GM21526 (cell line): ENCODE measurements around the gene BUD23.
"Not testable (repeated sequence)": the region's sequence is repeated elsewhere in the genome, so short reads cannot be mapped to it uniquely, and the experiment has no call there.

Experiments used
- ATAC-seq: cut with Tn5 transposase; IDR thresholded peaks from one replicate; pipeline ENCODE4 v1.9.1; 2021; ENCODE audit warnings: moderate library complexity; ENCODE audit not compliant: unreplicated experiment, low FRiP score

BUD23 gene

GRCh38 chr7:73667344-73668102 is 15.9 kb upstream of the BUD23 start, which contains the start of gene VPS37D:
VPS37D (plus strand) TSS chr7:73667831; CDS start chr7:73667959, 128 bp downstream.
- peak; percentile 91 for ATAC-seq

GRCh38 chr7:73668103-73668885 is 15.1 kb upstream of the BUD23 start:
- ATAC-seq, result peak; percentile 2

- no peak for ATAC-seq
Measured at GRCh38 chr7:73668886-73669230, 14.5 kb upstream of the BUD23 start.

DNA sequence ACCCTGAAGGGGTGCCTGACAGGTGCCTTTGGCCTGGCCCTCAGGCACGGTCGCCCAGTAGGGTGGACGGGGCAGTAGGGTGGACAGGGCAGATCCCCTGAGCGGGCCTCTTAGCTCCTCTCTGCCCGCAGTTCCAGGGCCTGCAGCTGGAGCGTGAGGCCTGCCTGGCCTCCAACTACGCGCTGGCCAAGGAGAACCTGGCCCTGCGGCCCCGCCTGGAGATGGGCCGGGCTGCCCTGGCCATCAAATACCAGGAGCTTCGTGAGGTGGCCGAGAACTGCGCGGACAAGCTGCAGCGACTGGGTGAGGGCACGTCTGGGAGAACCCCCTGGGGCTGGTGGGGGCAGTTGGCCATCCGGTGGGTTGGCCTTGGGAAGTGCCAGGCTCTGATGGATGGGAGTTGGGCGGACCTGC is 14.1 kb upstream of the BUD23 start:
- no peak for ATAC-seq

GRCh38 chr7:73669858-73670385 is 13.5 kb upstream of the BUD23 start:
- no peak for ATAC-seq

- no peak for ATAC-seq
Measured at GRCh38 chr7:73671322-73671661, 12.1 kb upstream of the BUD23 start.

- no peak for ATAC-seq
Measured at GRCh38 chr7:73671857-73672445, 11.4 kb upstream of the BUD23 start.

GRCh38 chr7:73674468-73675124 is 8.8 kb upstream of the BUD23 start:
- ATAC-seq, result no peak

DNA sequence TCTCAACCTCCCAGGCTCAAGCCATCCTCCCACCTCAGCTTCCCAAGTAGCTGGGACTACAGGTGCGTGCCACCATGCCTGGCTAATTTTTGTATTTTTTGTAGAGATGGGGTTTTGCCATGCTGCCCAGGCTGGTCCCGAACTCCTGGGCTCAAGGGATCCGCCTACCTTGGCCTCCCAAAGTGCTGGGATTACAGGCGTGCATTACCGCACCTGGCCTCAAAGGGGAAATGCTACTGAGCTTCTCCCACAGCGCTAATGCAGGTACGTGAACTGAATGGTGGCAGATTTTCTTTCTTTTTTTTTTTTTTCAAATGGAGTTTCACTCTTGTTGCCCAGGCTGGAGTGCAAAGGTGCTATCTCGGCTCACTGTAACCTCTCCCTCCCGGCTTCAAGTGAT is 7.3 kb upstream of the BUD23 start:
- ATAC-seq, result not testable (repeated sequence)

- no peak for ATAC-seq
Measured at GRCh38 chr7:73678862-73679261, 4.5 kb upstream of the BUD23 start.

DNA sequence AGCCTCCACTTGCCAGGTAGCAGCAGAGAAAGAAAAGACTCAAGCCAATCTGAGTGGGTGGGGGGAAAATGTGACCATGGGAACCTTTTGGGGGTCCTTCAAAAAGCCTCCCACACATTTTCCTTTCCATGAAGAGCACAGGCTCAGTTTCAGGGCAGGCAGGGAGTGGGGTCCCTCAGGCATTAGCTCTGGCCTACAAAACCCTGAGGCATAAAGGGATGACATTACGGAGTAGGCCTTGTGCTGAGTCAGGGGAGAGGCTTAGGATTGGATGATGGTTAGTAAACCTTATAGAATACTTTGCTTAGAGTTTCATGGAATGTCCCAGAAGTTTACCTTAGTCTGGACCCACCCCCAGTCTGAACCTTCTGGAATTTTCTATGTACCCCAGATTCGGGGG is 3.7 kb upstream of the BUD23 start:
- no peak for ATAC-seq

- no peak for ATAC-seq
Measured at GRCh38 chr7:73680501-73680900, 2.9 kb upstream of the BUD23 start.

DNA sequence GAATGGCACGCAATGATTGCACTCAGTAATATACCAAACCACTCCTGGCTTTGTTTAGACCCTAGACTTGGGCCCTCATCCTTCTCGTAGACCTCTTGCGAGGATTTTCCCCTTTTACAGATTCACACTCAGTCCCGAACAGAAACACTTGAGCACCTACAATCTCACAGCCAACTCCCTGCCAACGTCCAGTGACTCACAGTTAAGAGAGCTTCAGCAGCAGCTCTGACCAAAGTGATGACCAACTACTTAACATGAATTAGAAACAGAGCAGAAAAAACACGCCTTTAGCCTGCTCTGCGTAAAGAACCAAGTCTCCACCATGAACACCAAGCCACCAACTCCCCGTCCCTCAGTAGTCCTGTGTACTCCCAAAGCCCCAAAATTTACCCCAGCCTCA is 2.4 kb upstream of the BUD23 start:
- no peak for ATAC-seq

GRCh38 chr7:73682745-73683055 is 697 bp upstream of the BUD23 start:
- no peak for ATAC-seq

- no peak for ATAC-seq
Measured at GRCh38 chr7:73683788-73684693, 644 bp downstream of the BUD23 start.

GRCh38 chr7:73685311-73685710 is 1.9 kb downstream of the BUD23 start:
- ATAC-seq, result no peak

DNA sequence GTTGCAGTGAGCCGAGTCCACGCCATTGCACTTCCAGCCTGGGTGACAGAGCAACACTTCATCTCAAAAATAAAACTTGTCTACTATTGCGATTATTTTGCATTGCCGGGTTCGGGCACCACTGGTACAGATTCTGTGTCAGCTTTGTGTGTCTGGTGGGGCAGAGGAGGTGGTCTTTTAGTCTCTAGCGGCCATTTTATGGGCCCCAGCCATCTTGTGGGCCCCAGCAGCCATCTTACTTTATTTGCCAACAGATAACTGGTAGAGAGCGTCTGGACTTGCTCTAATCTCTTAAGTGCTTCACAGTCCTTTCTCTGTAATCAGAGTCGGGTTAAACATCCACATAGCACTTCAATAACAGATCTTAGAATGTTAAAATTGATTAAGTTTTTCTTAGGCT is 4.9 kb downstream of the BUD23 start:
- no peak for ATAC-seq

- ATAC-seq, result no peak
Measured at GRCh38 chr7:73690646-73691045, 7.2 kb downstream of the BUD23 start.

- ATAC-seq, result no peak
Measured at GRCh38 chr7:73696372-73696771, 13.0 kb downstream of the BUD23 start.

- no peak for ATAC-seq
Measured at GRCh38 chr7:73698410-73698809, 15.0 kb downstream of the BUD23 start.
